Skeletal muscle satellite cell (primary cell): Measurements from ENCODE around the gene CHPF.

Experiments used
- H3K27me3 ChIP-seq: 2 replicates; pipeline ENCODE4 v1.7.0; 2013; ENCODE audit warnings: low read length; ENCODE audit not compliant: control insufficient read depth, insufficient read depth
- H3K36me3 ChIP-seq: 2 replicates; pipeline ENCODE4 v1.7.0; 2013; ENCODE audit warnings: mild to moderate bottlenecking, control low read depth, low read length; ENCODE audit not compliant: insufficient read depth
- H3K4me1 ChIP-seq: 2 replicates; pipeline ENCODE4 v1.7.0; 2013; ENCODE audit warnings: low read length; ENCODE audit not compliant: control insufficient read depth, insufficient read depth
- H3K4me2 ChIP-seq: 2 replicates; pipeline ENCODE4 v1.7.0; 2013; ENCODE audit warnings: mild to moderate bottlenecking, low read length
- H3K4me3 ChIP-seq: 2 replicates; pipeline ENCODE4 v1.7.0; 2013; ENCODE audit warnings: low read length
- H3K9ac ChIP-seq: 2 replicates; pipeline ENCODE4 v1.7.0; 2013; ENCODE audit warnings: mild to moderate bottlenecking, low read depth, low read length, moderate library complexity
- H3K9me3 ChIP-seq: replicated peaks from 2 replicates; pipeline ENCODE4 v1.7.0; 2013; ENCODE audit warnings: mild to moderate bottlenecking, control low read depth, low read length

Gene CHPF

DNA sequence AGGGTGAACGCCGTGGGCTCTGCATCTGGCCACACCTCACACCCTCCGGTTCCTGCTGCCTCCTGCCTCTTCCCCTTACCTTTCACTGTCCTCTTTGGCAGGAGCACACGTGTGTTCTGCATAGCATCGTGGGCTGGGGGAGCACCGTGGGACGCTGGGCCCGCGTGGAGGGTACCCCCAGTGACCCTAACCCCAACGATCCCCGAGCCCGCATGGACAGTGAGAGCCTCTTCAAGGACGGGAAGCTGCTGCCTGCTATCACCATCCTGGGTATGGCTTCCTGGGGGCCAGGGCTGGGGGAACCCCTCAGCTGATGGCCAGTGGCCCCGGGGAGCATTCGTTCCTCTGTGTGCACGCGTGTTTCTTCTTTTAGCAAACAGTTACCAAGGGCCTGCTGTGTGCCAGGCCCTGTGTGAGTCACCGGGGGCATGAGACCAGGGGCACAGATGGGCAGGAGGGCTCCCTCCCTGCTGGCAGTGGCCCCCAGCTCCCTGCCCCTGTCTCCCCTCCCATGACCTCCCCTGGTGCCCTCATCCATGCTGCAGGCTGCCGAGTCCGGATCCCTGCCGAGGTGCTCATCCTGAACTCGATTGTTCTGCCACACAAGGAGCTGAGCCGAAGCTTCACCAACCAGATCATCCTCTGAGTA lies 37.3 kb downstream of the CHPF start:
- peaks cover 35% of the 10 kb centered on the region for H3K36me3 ChIP-seq
- no peak overlapping the region for H3K4me3 ChIP-seq
- no peaks in the 10 kb centered on the region for H3K27me3 ChIP-seq
- peak overlapping the region; percentile 27 for H3K4me2 ChIP-seq
- H3K9me3 ChIP-seq = no peaks in the 10 kb centered on the region
- peak overlapping the region; percentile 46 for H3K9ac ChIP-seq
- H3K4me1 ChIP-seq = peaks cover 31% of the 10 kb centered on the region

GRCh38 chr2:219505585-219505984 lies 38.0 kb downstream of the CHPF start:
- Histone ChIP-seq H3K4me1 (peaks cover 30% of the 10 kb centered on the region), H3K9me3 (no peaks in the 10 kb centered on the region), H3K4me2 (no peak overlapping the region), H3K9ac (no peak overlapping the region), H3K36me3 (peaks cover 35% of the 10 kb centered on the region), H3K4me3 (no peak overlapping the region), H3K27me3 (no peaks in the 10 kb centered on the region)

DNA sequence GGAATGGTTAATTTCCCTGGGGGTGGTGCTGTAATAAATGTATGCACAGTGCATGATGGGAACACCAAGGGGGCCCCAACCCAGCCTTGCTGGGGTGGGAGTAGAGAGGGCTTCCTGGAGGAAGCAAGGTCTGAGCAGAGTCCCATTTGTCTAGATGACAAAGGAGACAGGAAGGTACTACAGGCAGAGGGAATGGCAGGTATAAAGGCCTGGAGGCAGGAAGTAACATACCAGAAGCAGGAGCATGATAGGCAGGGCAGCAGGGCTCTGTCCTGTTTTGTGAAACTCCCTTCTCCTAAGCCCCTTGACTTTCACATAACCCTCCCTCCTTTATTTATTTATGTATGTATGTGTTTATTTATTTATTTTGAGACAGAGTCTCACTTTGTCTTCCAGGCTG lies 41.0 kb downstream of the CHPF start:
- no peak overlapping the region for H3K4me2 ChIP-seq
- H3K27me3 ChIP-seq = no peaks in the 10 kb centered on the region
- no peak overlapping the region for H3K4me3 ChIP-seq
- peaks cover 35% of the 10 kb centered on the region for H3K36me3 ChIP-seq
- no peak overlapping the region for H3K9ac ChIP-seq
- no peaks in the 10 kb centered on the region for H3K9me3 ChIP-seq
- H3K4me1 ChIP-seq = peaks cover 36% of the 10 kb centered on the region

DNA sequence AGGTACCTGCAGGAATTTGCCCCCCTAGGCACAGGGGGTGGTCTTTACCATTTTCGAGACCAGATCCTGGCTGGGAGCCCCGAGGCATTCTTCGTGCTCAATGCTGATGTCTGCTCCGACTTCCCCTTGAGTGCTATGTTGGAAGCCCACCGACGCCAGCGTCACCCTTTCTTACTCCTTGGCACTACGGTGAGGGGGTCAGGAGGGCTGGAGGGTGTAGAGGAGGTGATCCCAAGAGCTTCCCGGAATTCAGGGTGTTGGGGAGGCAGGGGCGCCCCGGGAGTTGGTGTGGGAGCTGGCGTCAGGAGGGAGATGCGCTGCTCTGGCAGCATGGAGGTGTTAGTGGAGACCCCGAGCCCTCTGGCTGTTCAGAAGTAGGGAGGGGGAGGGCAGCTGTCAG lies 41.8 kb downstream of the CHPF start:
- no peak overlapping the region for H3K4me2 ChIP-seq
- peaks cover 32% of the 10 kb centered on the region for H3K4me1 ChIP-seq
- no peaks in the 10 kb centered on the region for H3K9me3 ChIP-seq
- no peak overlapping the region for H3K9ac ChIP-seq
- H3K27me3 ChIP-seq = peaks cover 5% of the 10 kb centered on the region
- peaks cover 35% of the 10 kb centered on the region for H3K36me3 ChIP-seq
- H3K4me3 ChIP-seq = no peak overlapping the region

DNA sequence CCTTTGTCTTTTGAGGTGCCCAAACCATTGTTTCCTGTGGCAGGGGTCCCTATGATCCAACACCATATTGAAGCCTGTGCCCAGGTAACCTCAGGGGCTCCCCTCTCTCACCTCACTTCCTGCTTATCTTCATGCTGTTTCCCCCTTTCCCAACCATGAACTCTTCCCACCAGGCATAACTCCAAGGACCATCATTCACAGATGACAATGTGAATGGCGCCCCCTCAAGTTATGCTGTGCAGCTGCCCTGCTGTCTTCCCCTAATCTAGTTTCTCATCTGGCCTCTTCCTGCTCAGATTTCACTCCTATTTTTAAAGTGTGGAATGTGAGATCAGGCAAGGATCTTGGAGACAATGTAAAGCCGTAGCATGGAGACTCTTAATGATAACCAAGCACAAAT lies 43.5 kb downstream of the CHPF start:
- H3K4me1 ChIP-seq = peaks cover 26% of the 10 kb centered on the region
- peak overlapping the region; percentile 91 for H3K4me2 ChIP-seq
- H3K27me3 ChIP-seq = peaks cover 15% of the 10 kb centered on the region
- H3K9me3 ChIP-seq = no peaks in the 10 kb centered on the region
- H3K9ac ChIP-seq = no peak overlapping the region
- peaks cover 19% of the 10 kb centered on the region for H3K36me3 ChIP-seq
- peak overlapping the region; percentile 82 for H3K4me3 ChIP-seq

DNA sequence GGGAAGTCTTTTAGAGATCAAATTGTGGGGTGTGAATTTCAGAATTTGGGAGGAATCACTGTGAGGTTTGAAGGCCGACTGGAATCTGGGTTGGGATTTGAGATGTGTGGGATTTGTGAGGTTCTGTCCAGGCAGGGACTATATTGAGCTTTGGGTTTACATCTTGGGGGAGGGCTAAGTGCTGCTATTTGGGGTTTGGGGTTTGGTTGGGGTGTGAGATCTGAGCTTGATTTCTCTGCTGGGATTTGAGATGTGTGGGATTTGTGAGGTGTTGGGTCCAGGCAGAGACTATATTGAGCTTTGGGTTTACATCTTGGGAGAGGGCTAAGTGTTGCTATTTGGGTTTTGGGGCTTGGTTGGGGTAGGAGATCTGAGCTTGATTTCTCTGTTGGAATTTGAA lies 44.1 kb downstream of the CHPF start:
- peak overlapping the region; percentile 96 for H3K9ac ChIP-seq
- H3K4me3 ChIP-seq = peak overlapping the region; percentile 82
- H3K36me3 ChIP-seq = peaks cover 14% of the 10 kb centered on the region
- no peaks in the 10 kb centered on the region for H3K9me3 ChIP-seq
- peaks cover 26% of the 10 kb centered on the region for H3K4me1 ChIP-seq
- peak overlapping the region; percentile 91 for H3K4me2 ChIP-seq
- peaks cover 15% of the 10 kb centered on the region for H3K27me3 ChIP-seq

GRCh38 chr2:219499058-219499307 lies 44.6 kb downstream of the CHPF start:
- Histone ChIP-seq H3K4me1 (peaks cover 26% of the 10 kb centered on the region), H3K9me3 (no peaks in the 10 kb centered on the region), H3K36me3 (peaks cover 8% of the 10 kb centered on the region), H3K9ac (peak overlapping the region; percentile 96), H3K27me3 (peaks cover 15% of the 10 kb centered on the region), H3K4me2 (peak overlapping the region; percentile 91), H3K4me3 (peak overlapping the region; percentile 82)

DNA sequence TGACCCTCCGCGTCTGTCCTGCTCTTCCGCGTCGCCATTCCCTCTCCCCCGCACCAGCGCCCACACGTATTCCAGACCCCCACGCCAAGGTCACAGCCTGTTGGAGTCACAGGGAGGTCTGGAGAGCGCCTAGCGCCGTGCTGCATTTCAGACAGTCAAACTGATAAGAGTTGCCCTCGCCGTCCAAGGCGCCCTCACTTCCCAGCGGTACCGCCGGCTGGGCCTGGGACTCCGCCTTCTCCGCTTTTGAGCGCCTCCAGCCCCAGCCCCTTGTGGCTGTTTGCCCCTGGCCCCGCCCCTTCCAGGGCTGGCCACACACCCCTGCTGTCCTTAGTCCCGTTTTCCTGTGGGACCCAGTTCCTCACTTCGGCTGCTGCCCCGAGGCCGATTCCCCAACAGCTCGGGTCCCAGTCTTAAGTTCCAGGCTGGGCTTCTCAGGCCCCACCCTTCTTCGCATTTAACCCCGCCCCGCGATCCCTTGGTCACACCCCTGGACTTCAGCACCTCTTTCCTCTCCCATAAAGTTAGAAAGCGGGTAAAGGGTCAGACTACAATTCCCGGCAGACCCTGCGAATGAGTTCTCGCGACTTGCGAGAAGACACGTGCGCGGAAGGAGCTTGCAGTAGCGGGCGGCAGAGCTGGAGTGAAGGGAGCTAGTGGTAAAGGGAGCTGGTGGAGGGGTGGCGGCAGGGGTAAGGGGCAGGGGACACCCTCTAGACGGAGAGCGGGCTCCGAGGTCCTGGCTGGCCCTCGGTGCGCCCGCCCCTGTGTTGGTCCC lies 45.1 kb downstream of the CHPF start, which contains the start of gene GMPPA:
GMPPA (plus strand) TSS at position 612 of the 778 bp plus-strand sequence. CDS start 1,085 bp downstream, outside the sequence.
- Histone ChIP-seq H3K9me3 (no peaks in the 10 kb centered on the region), H3K4me2 (peak within 1 kb of the TSS; percentile 91), H3K9ac (peak within 1 kb of the TSS; percentile 96), H3K36me3 (peaks cover 3% of the 10 kb centered on the region), H3K4me3 (peak within 1 kb of the TSS; percentile 82), H3K27me3 (peaks cover 15% of the 10 kb centered on the region), H3K4me1 (peaks cover 26% of the 10 kb centered on the region)

GRCh38 chr2:219497495-219498279 lies 45.9 kb downstream of the CHPF start:
- no peaks in the 10 kb centered on the region for H3K9me3 ChIP-seq
- H3K9ac ChIP-seq = peak overlapping the region; percentile 96
- peak overlapping the region; percentile 91 for H3K4me2 ChIP-seq
- H3K4me1 ChIP-seq = peaks cover 26% of the 10 kb centered on the region
- H3K4me3 ChIP-seq = peak overlapping the region; percentile 82
- no peaks in the 10 kb centered on the region for H3K36me3 ChIP-seq
- peaks cover 15% of the 10 kb centered on the region for H3K27me3 ChIP-seq

GRCh38 chr2:219496825-219497494 lies 46.6 kb downstream of the CHPF start:
- H3K4me2 ChIP-seq = peak overlapping the region; percentile 91
- no peak overlapping the region for H3K9ac ChIP-seq
- H3K27me3 ChIP-seq = peaks cover 15% of the 10 kb centered on the region
- peak overlapping the region; percentile 82 for H3K4me3 ChIP-seq
- peaks cover 26% of the 10 kb centered on the region for H3K4me1 ChIP-seq
- H3K9me3 ChIP-seq = no peaks in the 10 kb centered on the region
- H3K36me3 ChIP-seq = no peaks in the 10 kb centered on the region

DNA sequence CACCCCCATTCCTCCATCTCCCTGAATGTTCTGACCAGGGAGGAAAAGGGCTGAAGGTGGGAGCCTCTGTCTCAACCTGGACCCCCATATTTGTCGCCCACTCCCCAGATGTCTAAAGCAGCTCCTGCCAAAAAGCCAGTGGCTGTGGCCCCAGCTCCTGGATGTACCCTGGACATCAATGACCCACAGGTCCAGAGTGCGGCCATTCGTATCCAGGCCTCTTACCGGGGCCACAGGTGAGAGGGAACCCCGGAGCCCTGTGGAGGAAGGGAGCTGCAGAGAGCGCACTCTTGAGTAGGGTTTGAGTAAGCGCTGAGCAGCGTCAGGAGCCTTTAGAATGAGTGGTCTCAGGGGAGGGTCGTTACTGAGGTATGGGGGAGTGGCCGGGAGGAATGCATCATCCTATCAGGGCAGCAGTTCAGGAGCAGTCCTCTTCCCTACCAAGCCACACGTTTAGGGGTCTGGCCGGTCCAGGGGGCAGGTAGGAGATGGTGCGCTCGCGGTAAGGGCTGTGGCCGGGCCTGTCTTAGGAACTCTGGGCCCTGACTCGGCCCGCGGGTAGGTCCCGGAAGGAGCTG lies 47.3 kb downstream of the CHPF start:
- no peak overlapping the region for H3K9ac ChIP-seq
- H3K9me3 ChIP-seq = no peaks in the 10 kb centered on the region
- no peaks in the 10 kb centered on the region for H3K36me3 ChIP-seq
- no peak overlapping the region for H3K4me3 ChIP-seq
- H3K27me3 ChIP-seq = peaks cover 15% of the 10 kb centered on the region
- H3K4me1 ChIP-seq = peaks cover 26% of the 10 kb centered on the region
- H3K4me2 ChIP-seq = no peak overlapping the region
